ENCODE results near the gene SSBP4.

SSBP4 gene

GRCh38 chr19:18408053-18408476 is 11.1 kb upstream of the SSBP4 start:
- no peak for TF ChIP-seq FOXP2 (optimal IDR thresholded peaks at IDR 0.05; ENCODE audit: borderline replicate concordance, extremely low read depth, extremely low read length, insufficient read depth)
- no peak for TF ChIP-seq SIN3A (IDR thresholded peaks at IDR 0.05; ENCODE audit: borderline replicate concordance, insufficient read depth, low read length)
- TF ChIP-seq, protein P1, sequence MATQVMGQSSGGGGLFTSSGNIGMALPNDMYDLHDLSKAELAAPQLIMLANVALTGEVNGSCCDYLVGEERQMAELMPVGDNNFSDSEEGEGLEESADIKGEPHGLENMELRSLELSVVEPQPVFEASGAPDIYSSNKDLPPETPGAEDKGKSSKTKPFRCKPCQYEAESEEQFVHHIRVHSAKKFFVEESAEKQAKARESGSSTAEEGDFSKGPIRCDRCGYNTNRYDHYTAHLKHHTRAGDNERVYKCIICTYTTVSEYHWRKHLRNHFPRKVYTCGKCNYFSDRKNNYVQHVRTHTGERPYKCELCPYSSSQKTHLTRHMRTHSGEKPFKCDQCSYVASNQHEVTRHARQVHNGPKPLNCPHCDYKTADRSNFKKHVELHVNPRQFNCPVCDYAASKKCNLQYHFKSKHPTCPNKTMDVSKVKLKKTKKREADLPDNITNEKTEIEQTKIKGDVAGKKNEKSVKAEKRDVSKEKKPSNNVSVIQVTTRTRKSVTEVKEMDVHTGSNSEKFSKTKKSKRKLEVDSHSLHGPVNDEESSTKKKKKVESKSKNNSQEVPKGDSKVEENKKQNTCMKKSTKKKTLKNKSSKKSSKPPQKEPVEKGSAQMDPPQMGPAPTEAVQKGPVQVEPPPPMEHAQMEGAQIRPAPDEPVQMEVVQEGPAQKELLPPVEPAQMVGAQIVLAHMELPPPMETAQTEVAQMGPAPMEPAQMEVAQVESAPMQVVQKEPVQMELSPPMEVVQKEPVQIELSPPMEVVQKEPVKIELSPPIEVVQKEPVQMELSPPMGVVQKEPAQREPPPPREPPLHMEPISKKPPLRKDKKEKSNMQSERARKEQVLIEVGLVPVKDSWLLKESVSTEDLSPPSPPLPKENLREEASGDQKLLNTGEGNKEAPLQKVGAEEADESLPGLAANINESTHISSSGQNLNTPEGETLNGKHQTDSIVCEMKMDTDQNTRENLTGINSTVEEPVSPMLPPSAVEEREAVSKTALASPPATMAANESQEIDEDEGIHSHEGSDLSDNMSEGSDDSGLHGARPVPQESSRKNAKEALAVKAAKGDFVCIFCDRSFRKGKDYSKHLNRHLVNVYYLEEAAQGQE (IDR thresholded peaks at IDR 0.05; ENCODE audit: insufficient read depth in 1 of 2, low read depth in 2 of 2, low read length in 2 of 2), result no peak
- no peak for TF ChIP-seq TAF1 (IDR thresholded peaks at IDR 0.05; ENCODE audit: borderline replicate concordance, insufficient read depth, low read length)
- TF ChIP-seq POLR2AphosphoS5 (IDR thresholded peaks at IDR 0.05; ENCODE audit: low read depth, low read length), result no peak

- TF ChIP-seq POLR2AphosphoS5 (IDR thresholded peaks at IDR 0.05; ENCODE audit: low read depth, low read length) (no peak), TAF1 (IDR thresholded peaks at IDR 0.05; ENCODE audit: borderline replicate concordance, insufficient read depth, low read length) (no peak), SIN3A (IDR thresholded peaks at IDR 0.05; ENCODE audit: borderline replicate concordance, insufficient read depth, low read length) (no peak), FOXP2 (optimal IDR thresholded peaks at IDR 0.05; ENCODE audit: borderline replicate concordance, extremely low read depth, extremely low read length, insufficient read depth) (no peak)
- TF ChIP-seq, protein P1 (IDR thresholded peaks at IDR 0.05; ENCODE audit: insufficient read depth in 1 of 2, low read depth in 2 of 2, low read length in 2 of 2), result no peak
Measured at GRCh38 chr19:18412610-18413239, 6.5 kb upstream of the SSBP4 start.

DNA sequence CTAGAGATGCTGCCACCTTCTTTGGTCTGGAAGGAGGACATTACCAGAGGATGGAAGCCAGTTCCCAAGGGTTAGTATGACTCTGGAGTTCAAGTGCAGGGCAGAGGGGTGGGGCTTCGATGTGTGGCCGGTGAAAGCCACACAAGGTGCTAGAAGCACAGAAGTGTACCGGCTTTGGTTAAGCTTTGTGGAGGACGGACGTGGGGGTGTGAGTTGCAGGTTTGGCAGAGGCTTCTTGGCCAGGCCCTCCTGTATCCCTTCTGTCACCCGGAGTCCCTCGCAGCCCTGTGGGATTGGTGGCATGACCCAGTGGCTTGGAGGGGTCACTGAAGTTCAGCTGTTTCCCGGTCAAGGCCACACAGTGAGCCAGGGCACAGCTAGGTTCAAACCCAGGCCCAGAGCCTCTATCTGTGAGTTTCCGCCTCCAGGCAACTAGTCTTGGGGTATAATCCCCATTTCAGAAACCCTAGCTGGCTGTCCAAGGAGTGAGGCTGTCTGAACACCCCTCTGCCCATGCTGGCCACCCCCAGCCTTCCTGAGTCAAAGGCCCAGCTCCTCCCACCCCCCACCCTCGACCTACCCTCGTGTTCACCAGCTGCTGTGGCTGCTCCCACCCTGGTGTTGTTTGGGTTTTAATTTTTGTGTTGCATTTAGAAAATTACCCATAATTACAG is 4.6 kb upstream of the SSBP4 start:
- TF ChIP-seq FOXP2 (optimal IDR thresholded peaks at IDR 0.05; ENCODE audit: borderline replicate concordance, extremely low read depth, extremely low read length, insufficient read depth) (no peak), SIN3A (IDR thresholded peaks at IDR 0.05; ENCODE audit: borderline replicate concordance, insufficient read depth, low read length) (no peak), POLR2AphosphoS5 (IDR thresholded peaks at IDR 0.05; ENCODE audit: low read depth, low read length) (no peak)

- TF ChIP-seq SIN3A (IDR thresholded peaks at IDR 0.05; ENCODE audit: borderline replicate concordance, insufficient read depth, low read length), result peak; percentile 80; the same call in 1 of the 2 replicates
- TF ChIP-seq FOXP2 (optimal IDR thresholded peaks at IDR 0.05; ENCODE audit: borderline replicate concordance, extremely low read depth, extremely low read length, insufficient read depth), result peak; percentile 4
- TF ChIP-seq, protein P1 (IDR thresholded peaks at IDR 0.05; ENCODE audit: insufficient read depth in 1 of 2, low read depth in 2 of 2, low read length in 2 of 2), result peak in 1 of 2 experiments; percentile 52; a peak in 1 of 4 replicates
- TF ChIP-seq TAF1 (IDR thresholded peaks at IDR 0.05; ENCODE audit: borderline replicate concordance, insufficient read depth, low read length), result peak; percentile 78; the same call in 1 of the 2 replicates
- peak; percentile 65; the same call in 1 of the 2 replicates for TF ChIP-seq POLR2AphosphoS5 (IDR thresholded peaks at IDR 0.05; ENCODE audit: low read depth, low read length)
Measured at GRCh38 chr19:18415178-18415867, 3.9 kb upstream of the SSBP4 start.

DNA sequence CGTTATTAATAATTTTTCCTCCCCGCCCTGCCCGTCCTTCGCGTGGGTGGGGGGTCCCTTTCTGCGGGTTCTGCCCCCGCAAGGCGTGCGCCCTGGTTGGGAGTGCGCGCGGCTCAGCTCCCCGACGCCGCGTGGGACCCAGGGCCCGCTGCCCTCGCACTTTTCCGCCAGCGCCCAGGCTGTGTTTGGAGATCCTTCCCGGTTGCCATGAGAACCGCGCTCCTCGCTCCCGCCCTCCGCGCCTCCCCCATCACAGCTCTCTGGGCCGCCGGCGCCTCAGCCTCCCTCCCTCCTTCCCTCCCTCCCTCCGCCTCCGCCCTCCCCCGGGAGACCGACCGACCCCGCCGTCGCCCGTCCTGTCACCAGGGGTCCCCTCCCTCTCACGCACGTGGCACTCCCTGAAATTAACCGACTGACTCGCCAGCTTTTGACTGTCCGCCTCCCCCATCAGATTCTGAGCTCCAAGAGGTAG is 2.4 kb upstream of the SSBP4 start:
- TF ChIP-seq, protein P1 (IDR thresholded peaks at IDR 0.05; ENCODE audit: insufficient read depth in 1 of 2, low read depth in 2 of 2, low read length in 2 of 2), result peak in 1 of 2 experiments; percentile 16; a peak in 1 of 4 replicates
- no peak for TF ChIP-seq SIN3A (IDR thresholded peaks at IDR 0.05; ENCODE audit: borderline replicate concordance, insufficient read depth, low read length)
- 0 out of 2 replicates have a peak, but pooled peaks have one; percentile 44 for TF ChIP-seq TAF1 (IDR thresholded peaks at IDR 0.05; ENCODE audit: borderline replicate concordance, insufficient read depth, low read length)
- TF ChIP-seq FOXP2 (optimal IDR thresholded peaks at IDR 0.05; ENCODE audit: borderline replicate concordance, extremely low read depth, extremely low read length, insufficient read depth), result peak; percentile 21
- no peak for TF ChIP-seq POLR2AphosphoS5 (IDR thresholded peaks at IDR 0.05; ENCODE audit: low read depth, low read length)

Data from PFSK-1 (cell line).